ENCODE data around the gene LRRFIP1. TPM values are rescaled to one million over a fixed set of nuclear protein-coding genes. Genes with fewer than 3 reads are reported as not detected.
"Not testable (repeated sequence)": the region's sequence is repeated elsewhere in the genome, so short reads cannot be mapped to it uniquely, and the experiment has no call there.

Gene LRRFIP1
- total and polyA plus RNA-seq, 2 experiments from 2014 or later, result 90.9 to 95.3 TPM

GRCh38 chr2:237591141-237591881, 36.1 kb upstream of the LRRFIP1 start:
- no peak overlapping the region for H3K27ac ChIP-seq
- H3K4me3 ChIP-seq, result no peak overlapping the region
- H3K9me3 ChIP-seq (ENCODE audit: low read depth), result no peaks in the 10 kb centered on the region
- peak in 1 of 2 donors; percentile 82 for DNase-seq (ENCODE audit: low read depth in 1 of 2, low spot score in 1 of 2)
- H3K27me3 ChIP-seq, result no peaks in the 10 kb centered on the region
- H3K36me3 ChIP-seq, result no peaks in the 10 kb centered on the region
- TF ChIP-seq CTCF (IDR thresholded peaks at IDR 0.05; ENCODE audit: low read depth, low read length), result no peak
- peaks cover 37% of the 10 kb centered on the region for H3K4me1 ChIP-seq (ENCODE audit: low read depth)

- Histone ChIP-seq H3K4me3 (no peak overlapping the region), H3K27ac (no peak overlapping the region), H3K27me3 (no peaks in the 10 kb centered on the region), H3K4me1 (ENCODE audit: low read depth) (peaks cover 37% of the 10 kb centered on the region), H3K9me3 (ENCODE audit: low read depth) (no peaks in the 10 kb centered on the region), H3K36me3 (no peaks in the 10 kb centered on the region)
- DNase-seq (ENCODE audit: low read depth in 1 of 2, low spot score in 1 of 2), result no peak
- TF ChIP-seq CTCF (IDR thresholded peaks at IDR 0.05; ENCODE audit: low read depth, low read length), result no peak
Measured at GRCh38 chr2:237592425-237592980, 34.9 kb upstream of the LRRFIP1 start.

- Histone ChIP-seq H3K4me1 (ENCODE audit: low read depth) (peaks cover 37% of the 10 kb centered on the region), H3K27me3 (no peaks in the 10 kb centered on the region), H3K4me3 (no peak overlapping the region), H3K36me3 (no peaks in the 10 kb centered on the region), H3K9me3 (ENCODE audit: low read depth) (no peaks in the 10 kb centered on the region), H3K27ac (peak overlapping the region; percentile 87)
- DNase-seq (ENCODE audit: low read depth in 1 of 2, low spot score in 1 of 2), result no peak
- TF ChIP-seq CTCF (IDR thresholded peaks at IDR 0.05; ENCODE audit: low read depth, low read length), result no peak
Measured at GRCh38 chr2:237593036-237593435, 34.4 kb upstream of the LRRFIP1 start.

GRCh38 chr2:237593596-237594320, 33.6 kb upstream of the LRRFIP1 start:
- Histone ChIP-seq H3K9me3 (ENCODE audit: low read depth) (no peaks in the 10 kb centered on the region), H3K27ac (peak overlapping the region; percentile 87), H3K4me3 (no peak overlapping the region), H3K36me3 (no peaks in the 10 kb centered on the region), H3K27me3 (no peaks in the 10 kb centered on the region), H3K4me1 (ENCODE audit: low read depth) (peaks cover 37% of the 10 kb centered on the region)
- no peak for TF ChIP-seq CTCF (IDR thresholded peaks at IDR 0.05; ENCODE audit: low read depth, low read length)
- no peak for DNase-seq (ENCODE audit: low read depth in 1 of 2, low spot score in 1 of 2)

- DNase-seq (ENCODE audit: low read depth in 1 of 2, low spot score in 1 of 2), result peak in 1 of 2 donors; percentile 53
- Histone ChIP-seq H3K9me3 (ENCODE audit: low read depth) (no peaks in the 10 kb centered on the region), H3K27ac (peak overlapping the region; percentile 87), H3K4me1 (ENCODE audit: low read depth) (peaks cover 37% of the 10 kb centered on the region), H3K36me3 (no peaks in the 10 kb centered on the region), H3K4me3 (no peak overlapping the region), H3K27me3 (no peaks in the 10 kb centered on the region)
- TF ChIP-seq CTCF (IDR thresholded peaks at IDR 0.05; ENCODE audit: low read depth, low read length), result no peak
Measured at GRCh38 chr2:237594514-237594871, 32.9 kb upstream of the LRRFIP1 start.

- not testable (repeated sequence) for H3K4me3 ChIP-seq; H3K9me3 ChIP-seq (ENCODE audit: low read depth); H3K27me3 ChIP-seq; H3K36me3 ChIP-seq; DNase-seq (ENCODE audit: low read depth in 1 of 2, low spot score in 1 of 2)
- H3K27ac ChIP-seq, result peak overlapping the region; percentile 87
- peaks cover 36% of the 10 kb centered on the region for H3K4me1 ChIP-seq (ENCODE audit: low read depth)
Measured at GRCh38 chr2:237595829-237596519, 31.4 kb upstream of the LRRFIP1 start.

All from cardiac muscle cell (in vitro differentiated cells and primary cell).